GM15510 (cell line): ENCODE results near the gene B3GALT6.

Experiments used
- POLR2A ChIP-seq: IDR thresholded peaks from 3 replicates; pipeline ENCODE4 v1.6.1; 2011; ENCODE audit warnings: borderline replicate concordance; ENCODE audit not compliant: insufficient read length; ENCODE audit errors: extremely low read depth

B3GALT6 gene

GRCh38 chr1:1219341-1219740, 12.7 kb upstream of the B3GALT6 start:
- TF ChIP-seq POLR2A, result no peak

GRCh38 chr1:1220197-1220596, 11.8 kb upstream of the B3GALT6 start:
- TF ChIP-seq POLR2A, result no peak

- no peak for TF ChIP-seq POLR2A
Observed at GRCh38 chr1:1221887-1222574, 10.0 kb upstream of the B3GALT6 start.

- no peak for TF ChIP-seq POLR2A
Observed at GRCh38 chr1:1222575-1223225, 9.3 kb upstream of the B3GALT6 start.

- no peak for TF ChIP-seq POLR2A
Observed at GRCh38 chr1:1223321-1223720, 8.7 kb upstream of the B3GALT6 start.

- TF ChIP-seq POLR2A, result no peak
Observed at GRCh38 chr1:1223891-1224290, 8.1 kb upstream of the B3GALT6 start.

- TF ChIP-seq POLR2A, result no peak
Observed at GRCh38 chr1:1225238-1225845, 6.7 kb upstream of the B3GALT6 start.

- TF ChIP-seq POLR2A, result no peak
Observed at GRCh38 chr1:1225913-1226312, 6.1 kb upstream of the B3GALT6 start.

- no peak for TF ChIP-seq POLR2A
Observed at GRCh38 chr1:1226566-1227362, 5.3 kb upstream of the B3GALT6 start.

GRCh38 chr1:1227386-1227785, 4.7 kb upstream of the B3GALT6 start:
- no peak for TF ChIP-seq POLR2A

GRCh38 chr1:1228187-1228586, 3.9 kb upstream of the B3GALT6 start:
- no peak for TF ChIP-seq POLR2A

GRCh38 chr1:1228596-1229321, 3.3 kb upstream of the B3GALT6 start:
- no peak for TF ChIP-seq POLR2A

- TF ChIP-seq POLR2A, result no peak
Observed at GRCh38 chr1:1229770-1230169, 2.3 kb upstream of the B3GALT6 start.

GRCh38 chr1:1230656-1231399, 1.2 kb upstream of the B3GALT6 start:
- TF ChIP-seq POLR2A, result no peak

- TF ChIP-seq POLR2A, result peak; percentile 91
Observed at GRCh38 chr1:1231400-1232207, 433 bp upstream of the B3GALT6 start, which contains the start of gene SDF4. Gene SDF4, minus strand, starts transcription at chr1:1232001. Its CDS starts 3,229 bp downstream, at chr1:1228772.
